Stimulated activated CD8-positive, alpha-beta memory T cell treated with anti-CD3 and anti-CD28 coated beads, Interleukin-7, amount 100 ng/mL, for 48 hours (primary cell): ENCODE data around the gene METTL5.
"Not testable (repeated sequence)": the region's sequence is repeated elsewhere in the genome, so short reads cannot be mapped to it uniquely, and the experiment has no call there.

ENCODE experiments used
- DNase-seq, 2 donors: peaks; one replicate each; pipeline ENCODE4 v3.0.0-alpha.2; 2020; ENCODE audit warnings: low read depth in 1 of 2; ENCODE audit errors: extremely low read depth in 1 of 2

Gene METTL5

DNA sequence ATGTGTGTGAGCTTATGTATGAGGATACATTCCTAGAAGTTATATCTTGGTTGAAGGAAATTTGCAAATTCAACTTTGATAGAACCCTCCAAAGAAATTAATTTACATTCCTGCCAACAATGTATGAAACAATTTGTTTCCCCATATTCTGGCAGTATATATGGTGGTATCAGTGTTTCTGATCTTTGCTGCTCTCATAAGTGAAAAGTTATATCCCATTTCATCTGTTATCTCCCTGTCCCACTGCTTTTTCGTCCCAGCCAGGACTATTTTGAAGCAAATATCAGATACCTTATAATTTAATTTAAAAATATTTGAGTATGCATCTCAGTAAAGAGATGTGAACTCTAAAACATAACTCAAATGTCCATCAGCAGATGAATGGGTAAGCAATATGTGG is 9.7 kb upstream of the METTL5 start:
- DNase-seq, result no peak

DNA sequence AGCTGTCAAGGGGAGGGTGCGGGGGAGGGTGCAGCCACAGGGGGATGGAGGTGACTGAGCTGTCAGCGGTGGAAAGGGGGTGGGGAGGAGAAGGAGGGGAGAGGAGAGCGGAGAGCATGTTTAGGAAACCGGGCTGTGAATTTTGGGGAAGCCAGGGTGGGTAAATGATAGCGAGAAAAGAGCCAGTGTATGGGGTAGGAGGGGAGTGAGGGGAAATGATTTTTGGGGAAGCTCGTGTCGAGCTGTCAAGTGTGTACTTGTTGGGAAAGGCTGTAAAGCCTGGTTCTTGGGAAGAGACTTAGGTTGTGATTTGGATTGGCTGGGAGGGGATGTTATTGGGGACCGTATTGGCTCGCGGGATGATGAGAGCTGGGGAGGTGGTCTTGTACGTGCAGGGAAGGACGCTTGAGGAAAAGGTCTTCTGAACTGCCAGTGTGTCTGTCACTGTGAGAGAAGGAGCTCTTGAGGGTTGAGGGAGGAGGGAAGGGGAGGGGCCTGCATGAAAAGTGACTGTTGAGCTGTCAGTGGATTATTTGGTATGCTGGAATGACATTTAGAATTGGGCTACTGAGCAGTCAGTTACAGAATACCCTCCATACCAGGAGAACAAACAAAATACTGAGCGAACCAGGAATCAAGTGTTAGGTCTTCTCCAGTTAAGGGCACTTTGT is 3.6 kb upstream of the METTL5 start:
- DNase-seq, result no peak

DNA sequence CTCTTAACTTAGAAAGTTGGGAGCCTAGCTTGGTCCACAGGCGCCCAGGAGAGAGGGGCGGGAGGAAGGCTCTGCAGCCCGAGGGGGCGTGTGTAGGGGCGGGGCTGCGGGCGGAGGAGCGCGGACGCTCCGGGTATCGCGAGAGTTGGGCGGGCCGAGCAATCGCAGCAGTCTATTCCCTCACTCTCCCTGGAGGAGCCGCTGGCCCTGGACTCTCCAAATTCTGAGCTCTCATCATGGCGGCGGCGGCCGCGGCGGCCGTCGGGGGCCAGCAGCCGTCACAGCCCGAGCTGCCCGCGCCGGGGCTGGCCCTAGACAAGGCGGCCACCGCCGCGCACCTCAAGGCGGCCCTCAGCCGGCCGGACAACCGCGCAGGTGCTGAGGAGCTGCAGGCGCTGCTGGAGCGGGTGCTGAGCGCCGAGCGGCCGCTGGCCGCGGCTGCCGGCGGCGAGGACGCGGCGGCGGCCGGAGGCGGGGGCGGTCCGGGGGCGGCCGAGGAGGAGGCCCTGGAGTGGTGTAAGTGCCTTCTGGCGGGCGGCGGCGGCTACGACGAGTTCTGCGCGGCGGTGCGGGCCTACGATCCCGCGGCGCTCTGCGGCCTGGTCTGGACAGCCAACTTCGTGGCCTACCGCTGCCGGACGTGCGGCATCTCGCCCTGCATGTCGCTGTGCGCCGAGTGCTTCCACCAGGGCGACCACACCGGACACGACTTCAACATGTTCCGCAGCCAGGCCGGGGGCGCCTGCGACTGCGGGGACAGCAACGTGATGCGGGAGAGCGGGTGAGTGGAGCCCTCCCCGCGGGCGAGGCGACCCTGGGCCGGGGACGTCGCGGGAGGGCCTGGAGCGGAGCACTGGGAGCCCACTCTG is 2.8 kb upstream of the METTL5 start, which contains the start of gene UBR3:
Gene UBR3 (plus strand): TSS at position 183 of the 869 bp plus-strand sequence. CDS start 54 bp downstream, at position 237.
- DNase-seq, result peak; percentile 78 to 82

DNA sequence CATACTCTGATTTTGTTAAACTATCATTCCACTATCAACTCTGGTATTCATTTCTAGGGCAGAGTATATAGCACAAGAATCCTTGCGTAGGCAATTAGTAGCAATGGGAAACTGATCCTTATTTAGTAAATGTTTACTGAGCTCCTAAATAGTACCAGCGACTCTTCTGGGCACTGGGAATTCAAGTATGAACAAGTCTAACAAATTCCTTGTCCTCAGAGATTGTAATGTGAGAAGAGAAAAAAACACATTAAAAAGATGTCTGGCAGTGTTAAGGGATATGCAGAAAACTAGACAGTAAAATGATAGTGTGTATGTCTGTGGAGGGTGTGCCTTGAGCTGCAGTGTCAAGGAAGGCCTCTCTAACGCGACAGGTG is 721 bp downstream of the METTL5 start:
- DNase-seq, result no peak

DNA sequence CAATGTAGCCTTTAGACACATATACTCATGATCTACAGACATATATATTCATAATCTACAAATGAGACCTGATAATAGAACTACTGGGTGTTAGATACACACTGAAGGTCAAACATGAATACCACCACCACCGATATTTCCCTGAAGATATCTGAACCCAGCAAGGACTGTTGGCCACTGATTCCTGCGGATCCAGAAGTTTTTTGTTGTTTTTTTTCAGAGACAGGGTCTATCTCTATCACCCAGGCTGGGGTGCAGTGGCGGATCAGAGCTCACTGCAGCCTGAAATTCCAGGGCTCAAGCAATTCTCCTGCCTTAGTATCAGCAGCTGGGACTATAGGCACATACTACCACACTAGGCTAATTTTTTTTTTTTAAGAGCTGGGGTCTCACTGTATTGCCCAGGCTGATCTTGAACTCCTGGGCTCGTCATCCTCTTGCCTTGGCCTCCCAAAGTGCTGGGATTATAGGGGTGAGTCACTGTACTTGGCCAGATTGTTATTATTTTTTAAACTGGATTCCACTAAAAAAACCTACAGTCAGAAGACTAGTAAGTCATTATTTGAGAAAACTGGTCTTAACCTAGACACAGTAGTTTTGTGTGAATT is 1.8 kb downstream of the METTL5 start:
- no peak for DNase-seq

DNA sequence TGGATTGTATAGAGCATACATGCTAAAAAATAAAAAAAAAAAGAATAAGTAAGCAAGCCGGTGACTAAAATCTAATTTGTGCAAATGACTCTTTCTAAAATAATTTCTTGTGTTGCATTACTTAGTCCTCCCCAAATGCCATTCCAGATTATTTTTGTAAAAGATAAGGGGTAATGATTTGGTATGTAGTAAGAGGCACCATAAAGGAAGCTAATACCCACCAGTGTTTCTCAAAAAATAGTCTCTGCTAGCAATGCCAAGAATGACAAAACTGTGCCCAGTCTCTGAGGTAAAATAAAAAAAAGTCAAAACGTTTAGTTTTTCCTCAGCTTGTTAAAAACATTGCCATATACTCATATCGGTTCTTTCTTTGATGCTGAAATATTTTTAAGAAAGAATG is 2.7 kb downstream of the METTL5 start:
- no peak for DNase-seq

DNA sequence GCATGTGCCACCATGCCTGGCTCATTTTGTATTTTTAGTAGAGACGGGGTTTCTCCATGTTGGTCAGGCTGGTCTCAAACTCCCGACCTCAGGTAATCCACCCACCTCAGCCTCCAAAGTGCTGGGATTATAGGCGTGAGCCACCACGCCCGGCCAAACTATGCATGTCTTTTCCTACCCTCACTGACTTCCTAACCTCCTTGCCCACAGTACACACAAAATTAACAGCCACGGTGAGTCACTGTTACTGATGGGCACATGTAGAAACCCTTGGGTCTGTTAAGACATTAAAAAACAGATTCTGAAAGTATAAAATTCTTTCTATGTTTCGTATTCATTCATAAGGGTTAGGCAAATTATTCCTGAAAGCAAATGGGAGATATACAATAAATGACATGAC is 4.6 kb downstream of the METTL5 start:
- DNase-seq, result not testable (repeated sequence)

DNA sequence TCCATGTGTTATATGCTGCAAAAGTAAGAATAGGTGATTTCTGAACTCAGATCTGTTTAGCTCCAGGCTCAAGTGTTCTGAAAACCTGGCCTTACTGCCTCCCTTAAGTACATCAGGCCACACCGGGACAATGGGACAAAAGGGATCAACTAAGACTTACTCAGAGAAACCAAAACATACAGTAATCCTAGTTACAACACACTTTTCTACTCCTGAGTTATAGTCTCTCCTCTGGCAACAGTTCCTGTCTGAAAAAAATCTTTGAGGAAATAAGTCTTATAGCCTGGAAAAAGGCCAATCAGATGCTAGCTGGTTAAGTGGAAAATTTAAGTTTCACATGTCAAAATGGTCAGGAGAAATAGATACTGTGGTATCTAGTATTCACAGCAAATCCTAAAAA is 5.6 kb downstream of the METTL5 start:
- no peak for DNase-seq

DNA sequence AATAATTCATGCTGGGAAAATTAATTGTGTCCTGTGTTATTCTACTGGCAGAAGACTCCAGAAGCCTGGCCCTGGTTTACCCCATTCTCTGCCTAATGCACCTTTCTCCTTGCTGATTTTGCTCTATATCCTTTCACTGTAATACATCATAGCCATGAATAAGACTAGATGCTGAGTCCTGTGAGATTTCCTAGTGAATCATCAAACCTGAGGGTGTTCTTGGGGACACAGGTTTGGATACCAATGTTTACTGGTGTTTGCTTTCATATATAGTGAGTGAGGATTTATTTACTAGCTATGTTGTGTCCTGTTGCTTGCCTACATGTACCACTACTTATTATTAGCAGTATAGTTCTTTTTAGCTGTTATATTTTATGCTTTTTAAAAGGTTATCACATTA is 6.5 kb downstream of the METTL5 start:
- no peak for DNase-seq

DNA sequence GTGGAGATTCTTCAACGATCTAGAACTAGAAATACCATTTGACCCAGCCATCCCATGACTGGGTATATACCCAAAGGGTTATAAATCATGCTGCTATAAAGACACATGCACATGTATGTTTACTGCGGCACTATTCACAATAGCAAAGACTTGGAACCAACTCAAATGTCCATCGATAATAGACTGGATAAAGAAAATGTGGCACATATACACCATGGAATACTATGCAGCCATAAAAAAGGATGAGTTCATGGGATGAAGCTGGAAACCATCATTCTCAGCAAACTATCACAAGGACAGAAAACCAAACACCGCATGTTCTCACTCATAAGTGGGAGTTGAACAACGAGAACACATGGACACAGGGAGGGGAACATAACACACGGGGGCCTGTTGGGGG is 7.3 kb downstream of the METTL5 start:
- DNase-seq, result not testable (repeated sequence)

DNA sequence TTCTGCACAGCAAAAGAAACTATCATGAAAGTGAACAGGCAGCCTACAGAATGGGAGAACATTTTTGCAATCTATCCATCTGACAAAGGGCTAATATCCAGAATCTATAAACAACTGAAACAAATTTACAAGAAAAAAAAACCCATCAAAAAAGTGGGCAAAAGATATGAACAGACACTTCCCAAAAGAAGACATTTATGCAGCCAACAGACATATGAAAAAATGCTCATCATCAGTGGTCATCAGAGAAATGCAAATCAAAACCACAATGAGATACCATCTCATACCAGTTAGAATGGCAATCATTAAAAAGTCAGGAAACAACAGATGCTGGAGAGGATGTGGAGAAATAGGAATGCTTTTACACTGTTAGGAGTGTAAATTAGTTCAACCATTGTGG is 7.7 kb downstream of the METTL5 start:
- not testable (repeated sequence) for DNase-seq

DNA sequence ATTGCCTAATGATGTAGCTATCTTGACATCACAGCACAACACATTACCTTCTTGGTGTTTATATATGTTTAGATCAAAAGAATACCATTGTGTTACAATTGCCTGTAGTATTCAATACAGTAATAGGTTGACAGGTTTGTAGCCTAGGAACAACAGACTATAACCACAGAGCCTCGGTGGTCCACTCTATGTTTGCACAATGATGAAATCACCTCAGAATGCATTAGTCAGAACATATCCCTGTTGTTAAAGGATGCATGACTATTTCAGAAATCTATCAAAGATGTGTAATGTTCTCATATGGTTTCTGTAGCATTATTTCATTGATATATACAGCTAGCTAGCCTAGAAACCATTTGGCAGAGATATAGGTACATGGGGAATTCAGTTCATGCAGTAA is 8.9 kb downstream of the METTL5 start:
- no peak for DNase-seq

DNA sequence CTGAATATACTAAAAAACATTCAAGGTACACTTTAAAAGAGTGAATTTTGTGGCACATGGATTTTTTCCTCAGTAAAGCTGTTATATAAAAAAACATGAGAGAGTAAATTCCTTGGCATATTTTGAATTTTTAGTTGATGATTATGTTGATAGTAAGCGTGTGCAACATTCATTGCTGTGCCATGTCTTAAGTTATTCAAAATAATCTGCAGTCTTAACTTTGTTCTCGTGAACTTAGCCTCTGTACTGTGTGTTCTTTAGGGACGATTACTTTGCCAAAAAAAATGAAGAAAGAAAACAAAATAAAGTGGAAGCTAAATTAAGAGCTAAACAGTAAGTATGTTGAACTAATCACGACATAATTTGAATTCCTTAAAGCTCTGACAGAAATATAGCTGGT is 16.5 kb downstream of the METTL5 start:
- no peak for DNase-seq

DNA sequence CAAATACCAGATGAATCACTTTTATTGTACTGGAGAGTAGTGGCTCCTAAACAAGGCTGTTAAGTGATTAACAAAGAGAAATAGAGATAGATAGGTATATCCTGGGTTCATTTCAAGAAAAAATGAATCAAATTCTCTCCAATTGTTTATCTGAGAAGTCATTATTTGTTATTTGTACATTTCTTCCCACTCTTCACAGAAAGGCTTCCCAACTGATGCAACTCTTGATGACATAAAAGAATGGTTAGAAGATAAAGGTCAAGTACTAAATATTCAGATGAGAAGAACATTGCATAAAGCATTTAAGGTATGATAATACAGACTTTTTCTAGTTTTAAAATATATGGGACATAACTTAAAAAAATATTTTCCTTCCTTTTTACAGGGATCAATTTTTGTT is 18.1 kb downstream of the METTL5 start:
- no peak for DNase-seq

DNA sequence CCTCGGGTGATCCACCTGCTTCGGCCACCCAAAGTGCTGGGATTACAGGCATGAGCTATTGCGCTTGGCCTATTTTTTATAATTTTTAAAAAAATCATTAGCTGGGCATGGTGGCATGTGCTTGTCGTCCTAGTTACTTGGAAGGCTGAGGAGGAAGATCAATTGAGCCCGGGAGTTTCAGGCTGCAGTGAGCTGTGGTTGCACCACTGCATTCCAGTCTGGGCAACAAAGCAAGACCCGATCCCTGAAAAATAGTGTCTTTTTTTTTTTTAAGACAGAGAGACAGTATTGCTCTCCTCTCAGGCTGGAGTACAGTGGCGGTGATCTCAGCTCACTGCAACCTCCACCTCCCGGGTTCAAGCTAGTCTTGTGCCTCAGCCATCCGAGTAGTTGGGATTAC is 21.2 kb downstream of the METTL5 start:
- DNase-seq, result no peak

DNA sequence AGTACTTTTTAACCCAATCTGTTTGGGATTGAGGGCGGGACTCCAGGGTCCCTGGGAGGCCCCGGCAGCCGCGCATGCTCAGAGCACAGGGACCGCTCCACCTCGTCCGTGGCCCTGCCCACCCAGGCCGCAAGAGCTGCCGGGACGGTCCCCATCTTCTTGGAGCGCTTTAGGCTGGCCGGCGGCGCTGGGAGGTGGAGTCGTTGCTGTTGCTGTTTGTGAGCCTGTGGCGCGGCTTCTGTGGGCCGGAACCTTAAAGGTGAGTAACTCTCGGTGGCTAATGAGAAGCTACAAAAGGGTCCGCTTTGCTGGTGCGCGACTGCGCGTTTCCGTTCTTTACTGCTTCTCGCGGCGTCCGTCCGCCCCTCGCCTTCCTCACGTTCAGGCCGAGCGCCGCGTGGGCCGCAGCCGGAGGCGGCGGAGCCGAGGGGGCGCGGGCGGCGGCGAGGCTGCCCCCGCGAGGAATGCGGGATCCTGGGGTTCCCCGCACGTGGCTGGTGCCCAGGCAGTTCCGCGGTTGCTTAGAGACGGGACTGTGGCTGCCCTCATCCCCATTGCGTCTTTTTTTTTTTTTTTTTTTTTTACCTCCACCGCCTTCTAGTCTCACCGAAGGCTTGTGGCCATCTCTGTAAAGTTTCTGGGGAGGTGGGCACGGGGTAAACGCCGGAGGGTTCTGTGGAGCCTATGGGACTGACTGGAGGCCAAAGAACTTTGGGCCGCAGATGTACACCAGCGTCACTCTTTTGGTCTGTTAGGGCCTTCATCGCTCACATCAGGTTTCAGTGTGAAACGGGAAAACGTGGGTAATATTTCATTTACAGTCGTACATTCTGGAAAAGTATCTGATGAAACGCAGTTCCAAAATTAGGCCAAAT is 25.8 kb downstream of the METTL5 start, which contains the start of gene SSB:
Gene SSB (plus strand): TSS at position 154 of the 875 bp plus-strand sequence. CDS start 2,090 bp downstream, outside the sequence.
- DNase-seq, result peak; percentile 97 to 98

DNA sequence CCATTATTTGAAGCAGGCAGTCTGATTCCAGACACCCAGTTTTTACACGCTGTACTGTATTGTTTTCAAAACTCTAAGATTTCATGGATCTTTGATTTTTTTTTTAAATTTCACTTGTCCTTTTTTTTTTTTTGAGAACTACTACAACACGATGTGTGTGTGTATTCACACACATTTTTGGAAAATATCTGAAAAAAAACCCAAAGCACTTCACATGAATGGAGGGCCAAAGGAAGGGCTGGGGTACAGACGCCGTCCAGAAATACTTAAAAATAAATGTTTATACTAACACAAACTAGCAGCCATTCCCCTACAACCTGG is 26.3 kb downstream of the METTL5 start:
- DNase-seq, result no peak

DNA sequence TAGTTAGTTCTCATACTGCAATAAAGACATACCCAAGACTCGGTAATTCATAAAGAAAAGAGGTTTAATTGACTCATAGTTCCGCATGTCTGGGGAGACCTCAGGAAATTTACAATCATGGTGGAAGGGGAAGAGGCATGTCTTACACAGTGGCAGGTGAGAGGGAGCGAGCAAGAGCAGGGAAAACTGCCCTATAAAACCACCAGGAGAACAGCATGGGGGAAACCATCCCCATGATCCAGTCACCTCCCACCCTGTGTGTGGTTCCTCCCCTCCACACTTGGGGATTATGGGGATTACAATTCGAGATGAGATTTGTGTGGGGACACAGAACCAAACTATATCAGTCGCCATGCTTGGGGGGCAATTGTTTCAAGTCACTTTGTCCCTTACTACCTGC is 27.1 kb downstream of the METTL5 start:
- DNase-seq, result no peak

DNA sequence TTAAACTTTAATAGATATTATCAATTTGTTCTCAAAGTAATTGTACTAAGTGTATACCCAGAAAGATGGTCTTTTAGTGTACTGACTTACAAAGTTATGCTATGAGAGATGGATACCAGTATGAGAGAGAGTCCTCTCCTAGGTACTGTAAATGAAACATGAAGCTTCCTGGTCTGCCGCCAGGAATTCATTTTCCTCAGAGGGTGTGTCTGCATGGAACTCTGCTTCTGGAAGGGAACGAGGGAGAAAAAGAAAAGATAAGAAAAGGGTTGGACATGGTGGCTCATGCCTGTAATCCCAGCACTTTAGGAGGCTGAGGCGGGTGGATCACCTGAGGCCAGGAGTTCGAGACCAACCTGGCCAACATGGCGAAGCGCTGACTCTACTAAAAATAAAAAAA is 28.3 kb downstream of the METTL5 start:
- no peak for DNase-seq

DNA sequence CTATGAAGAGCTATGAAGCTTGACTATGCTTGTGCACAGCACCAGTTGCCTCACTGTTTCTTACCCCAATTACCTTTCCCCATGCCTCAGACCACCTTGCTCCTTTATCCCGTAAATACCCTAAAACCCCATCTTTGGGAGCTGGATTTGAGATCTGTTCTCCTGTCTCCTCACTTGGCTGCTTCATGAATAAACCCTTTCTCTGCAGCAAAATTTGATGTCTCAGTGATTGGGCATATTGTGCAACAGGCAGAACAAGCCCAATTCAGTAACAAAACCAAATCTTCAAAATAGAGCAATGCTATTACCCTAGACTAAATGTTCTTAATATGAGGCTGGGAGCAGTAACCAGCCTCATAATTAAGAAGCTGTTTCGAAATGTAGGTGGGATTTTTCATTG is 29.5 kb downstream of the METTL5 start:
- DNase-seq, result no peak

DNA sequence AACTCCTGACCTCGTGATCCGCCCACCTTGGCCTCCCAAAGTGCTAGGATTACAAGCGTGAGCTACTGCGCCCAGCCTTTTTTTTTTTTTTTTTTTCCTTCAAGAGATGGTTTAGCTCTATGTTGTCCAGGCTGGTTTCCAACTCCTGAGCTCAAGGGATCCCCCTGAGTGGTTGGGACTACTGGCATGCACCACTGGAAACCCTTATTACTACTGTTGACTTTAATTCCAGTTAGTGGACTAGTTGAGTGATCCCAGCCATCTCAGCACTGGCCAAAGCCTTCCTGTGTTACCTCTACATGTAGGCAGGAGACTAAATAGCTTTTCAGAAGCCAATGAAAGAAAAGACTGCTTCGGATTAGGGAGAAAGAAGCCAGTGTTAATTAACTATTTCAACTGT is 34.1 kb downstream of the METTL5 start:
- DNase-seq, result no peak
